Measurements from ENCODE around the gene NEURL1.
A peak's percentile ranks its signal among the peaks of the same experiment; 100 is the strongest.
"Not testable (repeated sequence)": the region's sequence is repeated elsewhere in the genome, so short reads cannot be mapped to it uniquely, and the experiment has no call there.

Gene NEURL1

GRCh38 chr10:103592186-103593021 is 98.9 kb downstream of the NEURL1 start:
- peak; percentile 5 for DNase-seq

GRCh38 chr10:103593022-103593570 is 99.6 kb downstream of the NEURL1 start:
- DNase-seq = no peak

GRCh38 chr10:103595933-103596726 is 102.6 kb downstream of the NEURL1 start:
- DNase-seq = no peak

- no peak for DNase-seq
Measured at GRCh38 chr10:103597003-103597402, 103.5 kb downstream of the NEURL1 start.

- DNase-seq = peak; percentile 42
Measured at GRCh38 chr10:103598654-103599115, 105.2 kb downstream of the NEURL1 start.

GRCh38 chr10:103599211-103599610 is 105.7 kb downstream of the NEURL1 start:
- no peak for DNase-seq

GRCh38 chr10:103599907-103600306 is 106.4 kb downstream of the NEURL1 start:
- no peak for DNase-seq

- no peak for DNase-seq
Measured at GRCh38 chr10:103600325-103600724, 106.8 kb downstream of the NEURL1 start.

GRCh38 chr10:103600956-103601569 is 107.6 kb downstream of the NEURL1 start:
- no peak for DNase-seq

GRCh38 chr10:103602028-103602851 is 108.7 kb downstream of the NEURL1 start:
- no peak for DNase-seq

GRCh38 chr10:103602852-103603155 is 109.3 kb downstream of the NEURL1 start:
- no peak for DNase-seq

- DNase-seq = no peak
Measured at GRCh38 chr10:103603382-103603781, 109.9 kb downstream of the NEURL1 start.

- no peak for DNase-seq
Measured at GRCh38 chr10:103605359-103606096, 112.0 kb downstream of the NEURL1 start.

- not testable (repeated sequence) for DNase-seq
Measured at GRCh38 chr10:103606097-103606438, 112.6 kb downstream of the NEURL1 start.

GRCh38 chr10:103607051-103607450 is 113.5 kb downstream of the NEURL1 start:
- not testable (repeated sequence) for DNase-seq

- DNase-seq = not testable (repeated sequence)
Measured at GRCh38 chr10:103608056-103608455, 114.6 kb downstream of the NEURL1 start.

- no peak for DNase-seq
Measured at GRCh38 chr10:103609231-103610082, 116.0 kb downstream of the NEURL1 start.

GRCh38 chr10:103610083-103610472 is 116.6 kb downstream of the NEURL1 start:
- no peak for DNase-seq

- no peak for DNase-seq
Measured at GRCh38 chr10:103610921-103611511, 117.5 kb downstream of the NEURL1 start.

Measured in NCI-H1092 treated with DMSO at 0.1 percent for 48 hours (cell line).